GM12875 (cell line): Measurements from ENCODE around the gene HECW1.

Experiments used
- H3K4me3 ChIP-seq: one replicate; pipeline ENCODE4 v1.5.1; 2011; ENCODE audit warnings: low read depth, low read length, control low read depth
- TF ChIP-seq, protein P1 (sequence below): IDR thresholded peaks from 2 replicates; pipeline ENCODE4 v1.5.1; 2011; ENCODE audit warnings: low read depth, mild to moderate bottlenecking, control low read depth, inconsistent platforms, low read length, moderate library complexity, borderline replicate concordance; ENCODE audit not compliant: insufficient read depth

Gene HECW1

GRCh38 chr7:43479042-43479441 lies 366.6 kb downstream of the HECW1 start:
- TF ChIP-seq, protein P1, sequence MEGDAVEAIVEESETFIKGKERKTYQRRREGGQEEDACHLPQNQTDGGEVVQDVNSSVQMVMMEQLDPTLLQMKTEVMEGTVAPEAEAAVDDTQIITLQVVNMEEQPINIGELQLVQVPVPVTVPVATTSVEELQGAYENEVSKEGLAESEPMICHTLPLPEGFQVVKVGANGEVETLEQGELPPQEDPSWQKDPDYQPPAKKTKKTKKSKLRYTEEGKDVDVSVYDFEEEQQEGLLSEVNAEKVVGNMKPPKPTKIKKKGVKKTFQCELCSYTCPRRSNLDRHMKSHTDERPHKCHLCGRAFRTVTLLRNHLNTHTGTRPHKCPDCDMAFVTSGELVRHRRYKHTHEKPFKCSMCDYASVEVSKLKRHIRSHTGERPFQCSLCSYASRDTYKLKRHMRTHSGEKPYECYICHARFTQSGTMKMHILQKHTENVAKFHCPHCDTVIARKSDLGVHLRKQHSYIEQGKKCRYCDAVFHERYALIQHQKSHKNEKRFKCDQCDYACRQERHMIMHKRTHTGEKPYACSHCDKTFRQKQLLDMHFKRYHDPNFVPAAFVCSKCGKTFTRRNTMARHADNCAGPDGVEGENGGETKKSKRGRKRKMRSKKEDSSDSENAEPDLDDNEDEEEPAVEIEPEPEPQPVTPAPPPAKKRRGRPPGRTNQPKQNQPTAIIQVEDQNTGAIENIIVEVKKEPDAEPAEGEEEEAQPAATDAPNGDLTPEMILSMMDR, result no peak

DNA sequence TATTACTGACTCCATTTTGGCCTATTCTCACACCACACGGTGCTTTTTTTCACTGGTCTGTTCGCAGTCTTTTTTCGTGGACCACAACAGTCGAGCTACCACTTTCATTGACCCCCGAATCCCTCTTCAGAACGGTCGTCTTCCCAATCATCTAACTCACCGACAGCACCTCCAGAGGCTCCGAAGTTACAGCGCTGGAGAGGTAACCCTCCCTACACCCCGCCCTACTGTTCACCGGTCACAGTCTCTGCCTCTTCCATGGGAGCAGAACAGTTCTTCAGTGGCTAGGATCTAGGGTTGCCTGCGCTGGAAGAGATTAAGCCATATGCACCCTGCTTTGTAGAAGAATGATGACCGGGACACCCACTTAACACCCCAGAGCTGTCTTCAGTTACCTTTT lies 367.1 kb downstream of the HECW1 start:
- no peak overlapping the region for H3K4me3 ChIP-seq
- TF ChIP-seq, protein P1, result no peak

More at GRCh38 chr7:43479042-43479441, 366.6 kb downstream of the HECW1 start:
- H3K4me3 ChIP-seq, result no peak overlapping the region

DNA sequence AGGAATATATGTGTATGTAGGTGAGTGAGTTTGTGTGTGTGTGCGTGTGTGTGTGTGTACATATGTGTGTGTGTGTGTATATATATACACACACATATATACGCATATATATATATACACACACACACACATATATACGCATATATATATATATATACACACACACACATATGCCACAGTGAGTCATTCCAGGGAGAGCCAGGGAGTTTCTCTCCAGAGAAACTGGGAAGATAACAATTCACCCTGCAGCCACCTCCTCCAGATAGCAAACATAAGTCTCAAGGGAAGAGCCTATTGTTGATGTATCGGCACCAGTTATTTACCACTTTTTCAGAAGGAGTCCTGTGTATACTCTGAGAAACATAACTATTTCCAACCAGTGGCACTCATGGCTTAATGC lies 368.1 kb downstream of the HECW1 start:
- TF ChIP-seq, protein P1, result no peak

GRCh38 chr7:43481902-43482678 lies 369.6 kb downstream of the HECW1 start:
- TF ChIP-seq, protein P1, result no peak
- H3K4me3 ChIP-seq, result no peak overlapping the region

More for the DNA sequence above, 368.1 kb downstream of the HECW1 start:
- no peak overlapping the region for H3K4me3 ChIP-seq

DNA sequence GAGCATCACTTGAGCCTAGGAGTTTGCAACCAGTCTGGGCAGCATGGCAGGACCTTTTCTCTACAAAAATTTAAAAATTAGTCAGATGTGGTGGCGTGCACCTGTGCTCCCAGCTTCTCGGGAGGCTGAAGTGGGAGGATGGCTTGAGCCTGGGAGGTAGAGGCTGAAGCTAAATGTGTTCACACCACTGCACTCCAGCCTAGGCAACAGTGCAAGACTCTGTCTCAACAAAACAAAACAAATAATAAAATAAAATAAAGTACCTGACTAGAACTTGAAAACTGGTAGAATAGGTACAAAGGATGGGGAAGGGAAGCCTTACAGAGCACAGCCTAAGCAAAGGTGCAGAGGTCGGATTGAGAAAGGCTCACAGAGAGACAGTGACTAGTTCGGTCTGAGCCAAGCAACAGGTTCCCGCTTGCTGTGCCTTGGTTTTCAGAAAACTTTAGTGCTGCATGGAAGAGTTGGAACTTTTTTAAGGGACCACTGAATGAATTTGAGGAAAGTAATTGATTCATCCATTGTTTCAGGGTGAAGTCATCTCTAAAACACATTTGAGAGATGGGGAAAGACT lies 370.3 kb downstream of the HECW1 start:
- TF ChIP-seq, protein P1, result no peak
- H3K4me3 ChIP-seq, result no peak overlapping the region

GRCh38 chr7:43484678-43485395 lies 372.4 kb downstream of the HECW1 start:
- no peak overlapping the region for H3K4me3 ChIP-seq
- TF ChIP-seq, protein P1, result no peak
